Activated CD8-positive, alpha-beta T cell treated with anti-CD3 and anti-CD28 coated beads for 36 hours (primary cell): ENCODE measurements around the gene DLX3. TPM values are rescaled to one million over a fixed set of nuclear protein-coding genes. Genes with fewer than 3 reads are reported as not detected.

Source experiments
- ATAC-seq: fragments of 200-7000 bp; cut with Tn5 transposase; one replicate; pipeline ENCODE4 v1.10.0; 2021; ENCODE audit warnings: mild to moderate bottlenecking, moderate library complexity
- CTCF ChIA-PET: fragments of 350-600 bp; sonication (Branson Sonifier 250); formaldehyde crosslinking; loops from one replicate; lab custom pipeline; 2021; ENCODE audit warnings: antibody characterized with exemption; lab: Charles Lee
- POLR2A ChIA-PET: fragments of 350-600 bp; sonication (Branson Sonifier 250); formaldehyde crosslinking; loops from one replicate; lab custom pipeline; 2021; ENCODE audit warnings: antibody characterized with exemption; lab: Charles Lee
- DNase-seq: peaks from one replicate; pipeline ENCODE4 v3.0.0-alpha.2; 2020
- H3K27ac Mint-ChIP-seq: one replicate; pipeline ENCODE4 v1.8.0; 2021; ENCODE audit warnings: mild to moderate bottlenecking, mixed read lengths
- H3K27me3 Mint-ChIP-seq: one replicate; pipeline ENCODE4 v1.8.0; 2021; ENCODE audit warnings: mixed read lengths
- H3K36me3 Mint-ChIP-seq: one replicate; pipeline ENCODE4 v1.8.0; 2021; ENCODE audit warnings: low read depth, mixed read lengths
- H3K4me1 Mint-ChIP-seq: one replicate; pipeline ENCODE4 v1.8.0; 2021; ENCODE audit warnings: low read depth, mixed read lengths
- H3K4me3 Mint-ChIP-seq: one replicate; pipeline ENCODE4 v1.8.0; 2021; ENCODE audit warnings: mild to moderate bottlenecking, moderate library complexity, mixed read lengths
- H3K9me3 Mint-ChIP-seq: one replicate; pipeline ENCODE4 v1.8.0; 2021; ENCODE audit warnings: mixed read lengths
- intact Hi-C: fragments of 100-400 bp; cut with micrococcal nuclease; formaldehyde crosslinking; loops from one replicate; pipeline ENCODE4 v1.10.0; 2022
- total RNA-seq, 2 experiments: library from RNA; stranded (reverse); gene quantifications; one replicate each; pipeline ENCODE4 v1.2.3, GENCODE V29; 2021
- TF ChIP-seq, protein P1 (sequence below): fragments of 200-600 bp; IDR thresholded peaks from one replicate; pipeline ENCODE4 v1.8.0; 2022; ENCODE audit warnings: antibody characterized with exemption, mild to moderate bottlenecking

Gene DLX3
- total RNA-seq, 2 experiments from 2014 or later = not detected

GRCh38 chr17:49964769-49965523 is 30.1 kb downstream of the DLX3 start:
- ATAC-seq (peak; percentile 42), DNase-seq (peak; percentile 66)
- peak overlapping the region; percentile 56 for H3K4me3 Mint-ChIP-seq
- H3K36me3 Mint-ChIP-seq = no peaks in the 10 kb centered on the region
- peaks cover 37% of the 10 kb centered on the region for H3K4me1 Mint-ChIP-seq
- H3K9me3 Mint-ChIP-seq = no peaks in the 10 kb centered on the region
- intact Hi-C loops = no loop called here
- ChIA-PET POLR2A (no interaction called here), CTCF (interaction anchor here (2.2 to 4.8 kb wide), 3 partner anchors 12 to 33 kb away, joined by 18 to 35 read pairs (median 30); no protein-coding TSS in a partner anchor)
- TF ChIP-seq, protein P1, sequence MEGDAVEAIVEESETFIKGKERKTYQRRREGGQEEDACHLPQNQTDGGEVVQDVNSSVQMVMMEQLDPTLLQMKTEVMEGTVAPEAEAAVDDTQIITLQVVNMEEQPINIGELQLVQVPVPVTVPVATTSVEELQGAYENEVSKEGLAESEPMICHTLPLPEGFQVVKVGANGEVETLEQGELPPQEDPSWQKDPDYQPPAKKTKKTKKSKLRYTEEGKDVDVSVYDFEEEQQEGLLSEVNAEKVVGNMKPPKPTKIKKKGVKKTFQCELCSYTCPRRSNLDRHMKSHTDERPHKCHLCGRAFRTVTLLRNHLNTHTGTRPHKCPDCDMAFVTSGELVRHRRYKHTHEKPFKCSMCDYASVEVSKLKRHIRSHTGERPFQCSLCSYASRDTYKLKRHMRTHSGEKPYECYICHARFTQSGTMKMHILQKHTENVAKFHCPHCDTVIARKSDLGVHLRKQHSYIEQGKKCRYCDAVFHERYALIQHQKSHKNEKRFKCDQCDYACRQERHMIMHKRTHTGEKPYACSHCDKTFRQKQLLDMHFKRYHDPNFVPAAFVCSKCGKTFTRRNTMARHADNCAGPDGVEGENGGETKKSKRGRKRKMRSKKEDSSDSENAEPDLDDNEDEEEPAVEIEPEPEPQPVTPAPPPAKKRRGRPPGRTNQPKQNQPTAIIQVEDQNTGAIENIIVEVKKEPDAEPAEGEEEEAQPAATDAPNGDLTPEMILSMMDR = no peak
- no peak overlapping the region for H3K27ac Mint-ChIP-seq
- peaks cover 62% of the 10 kb centered on the region for H3K27me3 Mint-ChIP-seq

DNA sequence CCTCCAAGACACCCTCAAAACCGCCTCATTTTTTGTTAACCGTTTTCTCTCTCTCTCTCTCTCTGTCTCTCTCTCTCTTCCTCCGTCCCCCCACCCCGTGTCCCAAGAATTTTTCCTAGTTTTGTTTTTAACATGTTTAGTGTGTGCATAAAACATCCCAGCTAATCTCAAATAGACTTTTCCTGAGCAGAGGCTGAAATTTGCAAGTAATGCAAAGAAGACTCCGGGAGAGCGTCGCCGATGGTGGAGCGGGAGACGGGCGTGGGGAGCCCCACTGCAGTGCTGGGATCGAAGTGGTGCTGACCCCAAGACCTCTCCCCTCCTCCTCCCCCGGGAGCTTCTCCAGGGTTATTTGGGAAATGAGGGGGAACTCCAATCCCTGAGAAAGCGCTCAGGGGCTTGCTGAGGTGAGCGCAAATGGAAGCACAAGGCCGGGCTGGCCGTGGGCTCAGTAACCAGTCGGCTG is 30.7 kb downstream of the DLX3 start:
- TF ChIP-seq, protein P1 = no peak
- ATAC-seq = no peak
- no peaks in the 10 kb centered on the region for H3K9me3 Mint-ChIP-seq
- H3K27ac Mint-ChIP-seq = no peak overlapping the region
- H3K27me3 Mint-ChIP-seq = peaks cover 59% of the 10 kb centered on the region
- intact Hi-C loops = no loop called here
- peaks cover 33% of the 10 kb centered on the region for H3K4me1 Mint-ChIP-seq
- ChIA-PET POLR2A (no interaction called here), CTCF (interaction anchor here (4.5 to 4.8 kb wide), 2 partner anchors 11 to 33 kb away, joined by 30 to 35 read pairs; no protein-coding TSS in a partner anchor)
- H3K4me3 Mint-ChIP-seq = peak overlapping the region; percentile 56
- DNase-seq = no peak
- no peaks in the 10 kb centered on the region for H3K36me3 Mint-ChIP-seq

DNA sequence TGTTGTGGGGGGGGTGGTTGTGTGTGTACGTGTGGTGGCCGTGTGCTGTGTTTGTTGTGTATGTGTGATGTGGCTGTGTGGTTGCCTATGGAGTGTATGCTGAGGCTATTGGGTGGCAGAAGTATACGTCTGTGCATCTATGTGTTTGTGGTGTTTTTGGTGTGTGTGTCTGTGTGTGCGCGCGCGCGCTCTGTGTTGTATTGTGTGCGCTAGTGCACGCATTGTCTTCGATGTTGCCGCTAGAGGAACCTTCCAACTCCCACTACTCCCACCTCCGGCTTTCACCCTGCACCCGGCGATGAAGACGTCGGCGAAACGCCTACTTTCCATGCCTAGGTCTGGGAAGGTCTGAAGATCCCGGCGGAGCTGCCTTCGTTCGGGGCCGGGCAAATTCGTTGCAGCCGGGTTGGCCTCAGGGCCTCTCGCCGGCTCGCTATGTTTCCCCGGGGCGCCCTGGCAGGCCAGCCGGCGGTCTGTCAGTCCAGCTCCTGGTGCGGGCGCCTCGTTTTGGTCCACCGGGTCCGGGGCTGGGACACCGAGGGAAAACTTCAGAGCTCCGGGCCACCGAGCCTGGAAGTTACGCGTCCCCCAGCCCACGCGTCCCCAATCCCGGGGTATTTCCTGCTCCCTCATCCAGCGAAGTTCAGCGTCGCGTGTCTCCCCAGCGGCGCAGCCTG is 31.3 kb downstream of the DLX3 start:
- H3K36me3 Mint-ChIP-seq = no peaks in the 10 kb centered on the region
- no peaks in the 10 kb centered on the region for H3K9me3 Mint-ChIP-seq
- DNase-seq (no peak), ATAC-seq (no peak)
- TF ChIP-seq, protein P1 = no peak
- ChIA-PET CTCF (interaction anchor here (4.5 to 4.8 kb wide), 2 partner anchors 11 to 34 kb away, joined by 30 to 35 read pairs; no protein-coding TSS in a partner anchor), POLR2A (no interaction called here)
- intact Hi-C loops = no loop called here
- peaks cover 57% of the 10 kb centered on the region for H3K27me3 Mint-ChIP-seq
- H3K4me1 Mint-ChIP-seq = peaks cover 29% of the 10 kb centered on the region
- no peak overlapping the region for H3K27ac Mint-ChIP-seq
- H3K4me3 Mint-ChIP-seq = peak overlapping the region; percentile 56

GRCh38 chr17:49963309-49963625 is 31.8 kb downstream of the DLX3 start:
- no peaks in the 10 kb centered on the region for H3K9me3 Mint-ChIP-seq
- DNase-seq = no peak
- no peak overlapping the region for H3K4me3 Mint-ChIP-seq
- intact Hi-C loops = no loop called here
- ATAC-seq = no peak
- no peak overlapping the region for H3K27ac Mint-ChIP-seq
- H3K4me1 Mint-ChIP-seq = peaks cover 28% of the 10 kb centered on the region
- ChIA-PET CTCF (interaction anchor here (2.8 to 4.8 kb wide), 3 partner anchors 10 to 34 kb away, joined by 18 to 35 read pairs (median 30); no protein-coding TSS in a partner anchor), POLR2A (no interaction called here)
- TF ChIP-seq, protein P1 = no peak
- H3K27me3 Mint-ChIP-seq = peaks cover 56% of the 10 kb centered on the region
- H3K36me3 Mint-ChIP-seq = no peaks in the 10 kb centered on the region
